ENCODE data around the gene FAM117B.
"Not testable (repeated sequence)": the region's sequence is repeated elsewhere in the genome, so short reads cannot be mapped to it uniquely, and the experiment has no call there.

The FAM117B gene

GRCh38 chr2:202703091-202703490 lies 68.3 kb downstream of the FAM117B start:
- no peak for DNase-seq (ENCODE audit: low read depth)

GRCh38 chr2:202704248-202704647 lies 69.5 kb downstream of the FAM117B start:
- DNase-seq (ENCODE audit: low read depth): no peak

GRCh38 chr2:202705446-202706020 lies 70.8 kb downstream of the FAM117B start:
- no peak for DNase-seq (ENCODE audit: low read depth)

- not testable (repeated sequence) for DNase-seq (ENCODE audit: low read depth)
Measured at GRCh38 chr2:202714971-202715935, 80.5 kb downstream of the FAM117B start.

GRCh38 chr2:202716114-202716718 lies 81.4 kb downstream of the FAM117B start:
- DNase-seq (ENCODE audit: low read depth): no peak

GRCh38 chr2:202716953-202717597 lies 82.3 kb downstream of the FAM117B start:
- no peak for DNase-seq (ENCODE audit: low read depth)

- DNase-seq (ENCODE audit: low read depth): no peak
Measured at GRCh38 chr2:202717598-202718310, 83.0 kb downstream of the FAM117B start.

GRCh38 chr2:202718614-202719013 lies 83.8 kb downstream of the FAM117B start:
- no peak for DNase-seq (ENCODE audit: low read depth)

GRCh38 chr2:202720226-202720625 lies 85.5 kb downstream of the FAM117B start:
- DNase-seq (ENCODE audit: low read depth): no peak

- no peak for DNase-seq (ENCODE audit: low read depth)
Measured at GRCh38 chr2:202721621-202722020, 86.9 kb downstream of the FAM117B start.

- DNase-seq (ENCODE audit: low read depth): no peak
Measured at GRCh38 chr2:202723746-202724145, 89.0 kb downstream of the FAM117B start.

- DNase-seq (ENCODE audit: low read depth): no peak
Measured at GRCh38 chr2:202726070-202726469, 91.3 kb downstream of the FAM117B start.

GRCh38 chr2:202736826-202737225 lies 102.1 kb downstream of the FAM117B start:
- no peak for DNase-seq (ENCODE audit: low read depth)

GRCh38 chr2:202743613-202744012 lies 108.8 kb downstream of the FAM117B start:
- DNase-seq (ENCODE audit: low read depth): no peak

- no peak for DNase-seq (ENCODE audit: low read depth)
Measured at GRCh38 chr2:202749477-202749876, 114.7 kb downstream of the FAM117B start.

- no peak for DNase-seq (ENCODE audit: low read depth)
Measured at GRCh38 chr2:202750763-202751427, 116.1 kb downstream of the FAM117B start.

- no peak for DNase-seq (ENCODE audit: low read depth)
Measured at GRCh38 chr2:202752071-202752470, 117.3 kb downstream of the FAM117B start.

- DNase-seq (ENCODE audit: low read depth): no peak
Measured at GRCh38 chr2:202754936-202755335, 120.2 kb downstream of the FAM117B start.

- no peak for DNase-seq (ENCODE audit: low read depth)
Measured at GRCh38 chr2:202756598-202756997, 121.8 kb downstream of the FAM117B start.

- DNase-seq (ENCODE audit: low read depth): no peak
Measured at GRCh38 chr2:202757339-202757738, 122.6 kb downstream of the FAM117B start.

- DNase-seq (ENCODE audit: low read depth): no peak
Measured at GRCh38 chr2:202758128-202758527, 123.4 kb downstream of the FAM117B start.
